ENCODE measurements around the gene JARID2. TPM values are rescaled to one million over a fixed set of nuclear protein-coding genes. Genes with fewer than 3 reads are reported as not detected.

The JARID2 gene
- polyA plus RNA-seq, 1 of the 3 experiments (the other 2 are of a cell fraction): 3.4 TPM

- H3K27me3 ChIP-seq (ENCODE audit: insufficient read depth): no peaks in the 10 kb centered on the region
- no peaks in the 10 kb centered on the region; the same call in none of the 2 replicates for H3K79me2 ChIP-seq (ENCODE audit: insufficient read depth)
- 96% methylated on average over 7 of the region's 7 CpGs for WGBS (ENCODE audit: low lambda C conversion rate)
- no peaks in the 10 kb centered on the region for H3K9me3 ChIP-seq
- H3F3A ChIP-seq (replicated peaks; ENCODE audit: insufficient read depth): no peaks in the 10 kb centered on the region
- no peak overlapping the region for H3K9ac ChIP-seq
- no peak overlapping the region for H3K27ac ChIP-seq (ENCODE audit: low read depth in 2 of 2, low read length in 1 of 2)
- no peaks in the 10 kb centered on the region for H3K9me2 ChIP-seq
- H3K4me2 ChIP-seq: no peak overlapping the region
- H3K4me1 ChIP-seq (ENCODE audit: control insufficient read depth in 1 of 2, insufficient read depth in 2 of 2, low read depth in 1 of 2, low read length in 1 of 2): peaks cover 6 to 12% of the 10 kb centered on the region in 2 experiments; a peak in 2 of 4 replicates
- DNase-seq: no peak
- TF ChIP-seq MAX (IDR thresholded peaks at IDR 0.05; ENCODE audit: low read depth): no peak
- no peak for TF ChIP-seq POLR2AphosphoS5 (IDR thresholded peaks at IDR 0.05; ENCODE audit: low read depth, low read length)
- TF ChIP-seq NFIC (IDR thresholded peaks at IDR 0.05; ENCODE audit: borderline replicate concordance): no peak
- no peak for TF ChIP-seq FOXM1 (IDR thresholded peaks at IDR 0.05; ENCODE audit: low read depth)
- no peak for TF ChIP-seq RCOR1 (IDR thresholded peaks at IDR 0.05; ENCODE audit: low read length)
- no peak for TF ChIP-seq TAF1 (IDR thresholded peaks at IDR 0.05; ENCODE audit: borderline replicate concordance, low read depth, low read length)
- no peak for TF ChIP-seq CHD2 (IDR thresholded peaks at IDR 0.05; ENCODE audit: low read length, partially characterized antibody)
- TF ChIP-seq ELF1 (IDR thresholded peaks at IDR 0.05): no peak
- TF ChIP-seq REST (IDR thresholded peaks at IDR 0.05; ENCODE audit: low read depth, low read length): no peak
- no peak for TF ChIP-seq SMC3 (IDR thresholded peaks at IDR 0.05; ENCODE audit: low read depth, low read length)
- CTCF ChIA-PET: interaction anchor here (1.1 to 2.5 kb wide), 2 partner anchors 51 to 66 kb away, joined by 3 to 5 read pairs; no protein-coding TSS in a partner anchor
- peaks cover 4% of the 10 kb centered on the region; the same call in 1 of the 2 replicates for H4K20me1 ChIP-seq (ENCODE audit: insufficient read depth)
- no peaks in the 10 kb centered on the region for H3K36me3 ChIP-seq (replicated peaks in 1 of 2; ENCODE audit: control insufficient read depth in 1 of 2, insufficient read depth in 2 of 2, low read length in 1 of 2)
- no peak overlapping the region for H2AFZ ChIP-seq (ENCODE audit: low read depth)
- POLR2A ChIA-PET: no interaction called here
- no peak overlapping the region for H3K4me3 ChIP-seq (ENCODE audit: low read depth in 2 of 2, low read length in 1 of 2)
These were observed 147.7 kb downstream of the JARID2 start for GRCh38 chr6:15393605-15394004.

GRCh38 chr6:15395087-15395486 lies 149.2 kb downstream of the JARID2 start:
- Histone ChIP-seq H3K4me2 (no peak overlapping the region), H3K4me1 (ENCODE audit: control insufficient read depth in 1 of 2, insufficient read depth in 2 of 2, low read depth in 1 of 2, low read length in 1 of 2) (peaks cover 8 to 14% of the 10 kb centered on the region in 2 experiments; a peak in 3 of 4 replicates), H3K79me2 (ENCODE audit: insufficient read depth) (no peaks in the 10 kb centered on the region; the same call in none of the 2 replicates), H3K27ac (ENCODE audit: low read depth in 2 of 2, low read length in 1 of 2) (no peak overlapping the region), H3K9ac (no peak overlapping the region), H3K36me3 (replicated peaks in 1 of 2; ENCODE audit: control insufficient read depth in 1 of 2, insufficient read depth in 2 of 2, low read length in 1 of 2) (no peaks in the 10 kb centered on the region), H3K9me3 (no peaks in the 10 kb centered on the region), H3K4me3 (ENCODE audit: low read depth in 2 of 2, low read length in 1 of 2) (no peak overlapping the region), H4K20me1 (ENCODE audit: insufficient read depth) (peaks cover 1% of the 10 kb centered on the region; the same call in 1 of the 2 replicates), H3K9me2 (no peaks in the 10 kb centered on the region), H2AFZ (ENCODE audit: low read depth) (no peak overlapping the region), H3K27me3 (ENCODE audit: insufficient read depth) (no peaks in the 10 kb centered on the region), H3F3A (replicated peaks; ENCODE audit: insufficient read depth) (no peaks in the 10 kb centered on the region)
- TF ChIP-seq FOXJ3 (CRISPR knock-in tag; IDR thresholded peaks at IDR 0.05) (no peak), RCOR1 (IDR thresholded peaks at IDR 0.05; ENCODE audit: low read length) (no peak), REST (IDR thresholded peaks at IDR 0.05; ENCODE audit: low read depth, low read length) (no peak), GABPA (IDR thresholded peaks at IDR 0.05; ENCODE audit: low read depth) (no peak), TAF1 (IDR thresholded peaks at IDR 0.05; ENCODE audit: borderline replicate concordance, low read depth, low read length) (no peak), MAX (IDR thresholded peaks at IDR 0.05; ENCODE audit: low read depth) (no peak), USF2 (IDR thresholded peaks at IDR 0.05; ENCODE audit: borderline replicate concordance, low read depth, low read length) (no peak), RXRA (IDR thresholded peaks at IDR 0.05; ENCODE audit: borderline replicate concordance, low read depth) (no peak), RFX5 (IDR thresholded peaks at IDR 0.05; ENCODE audit: low read length) (no peak)
- no peak for DNase-seq
- CTCF ChIA-PET: interaction anchor here (0.7 to 2.5 kb wide), 2 partner anchors 49 to 50 kb away, joined by 3 to 5 read pairs; no protein-coding TSS in a partner anchor
- POLR2A ChIA-PET: no interaction called here
- 95% methylated on average over 8 of the region's 8 CpGs for WGBS (ENCODE audit: low lambda C conversion rate)

Data from SK-N-SH (cell line).